HG02943 (cell line): ENCODE data around the gene PIK3C2B.

Experiments
- ATAC-seq: cut with Tn5 transposase; IDR thresholded peaks from one replicate; pipeline ENCODE4 v1.9.1; 2021; ENCODE audit warnings: mild to moderate bottlenecking, low read depth, moderate library complexity; ENCODE audit not compliant: unreplicated experiment

PIK3C2B gene

GRCh38 chr1:204447190-204447589 is 47.4 kb downstream of the PIK3C2B start:
- ATAC-seq, result no peak

DNA sequence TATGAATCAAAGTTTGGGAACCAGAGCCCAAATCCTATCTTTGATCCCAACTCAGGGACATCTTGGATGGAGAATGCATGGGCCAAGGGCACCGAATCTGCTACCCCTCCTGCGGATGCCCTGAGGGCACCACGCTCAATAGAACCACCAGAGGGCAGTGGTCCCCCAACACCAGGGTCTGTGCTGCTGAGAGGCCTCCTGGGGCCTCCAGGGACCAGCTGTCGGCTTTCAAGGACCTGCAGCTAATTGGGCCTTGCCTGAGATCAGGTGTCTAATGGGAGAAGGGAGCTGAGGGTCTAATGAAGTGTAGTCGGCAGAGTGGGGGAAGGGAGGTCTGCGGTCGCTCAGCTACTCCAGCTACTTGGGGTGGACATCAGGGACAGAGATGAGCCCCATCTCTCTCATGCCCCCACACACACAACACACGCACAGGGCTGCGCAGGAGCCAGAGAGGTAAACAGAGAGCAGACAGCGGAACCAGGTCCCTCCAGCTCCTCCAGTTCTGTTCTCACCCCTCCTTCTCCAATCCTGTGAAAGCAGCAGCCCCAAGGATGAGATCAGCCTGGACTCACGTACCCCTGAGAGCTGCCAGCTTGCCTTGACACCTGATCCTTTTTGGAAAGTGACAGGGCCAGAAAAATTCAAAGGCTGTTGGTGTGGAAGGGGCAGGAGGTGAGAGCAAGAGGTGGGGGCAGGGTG is 48.0 kb downstream of the PIK3C2B start:
- ATAC-seq, result no peak

- ATAC-seq, result no peak
Measured at GRCh38 chr1:204445860-204446412, 48.7 kb downstream of the PIK3C2B start.
